RPMI8226 (cell line): Measurements from ENCODE around the gene LNP1.
A peak's percentile ranks its signal among the peaks of the same experiment; 100 is the strongest.
"Not testable (repeated sequence)": the region's sequence is repeated elsewhere in the genome, so short reads cannot be mapped to it uniquely, and the experiment has no call there.

Experiments used
- DNase-seq: peaks from one replicate; pipeline ENCODE4 v3.0.0-alpha.2; 2015

LNP1 gene

DNA sequence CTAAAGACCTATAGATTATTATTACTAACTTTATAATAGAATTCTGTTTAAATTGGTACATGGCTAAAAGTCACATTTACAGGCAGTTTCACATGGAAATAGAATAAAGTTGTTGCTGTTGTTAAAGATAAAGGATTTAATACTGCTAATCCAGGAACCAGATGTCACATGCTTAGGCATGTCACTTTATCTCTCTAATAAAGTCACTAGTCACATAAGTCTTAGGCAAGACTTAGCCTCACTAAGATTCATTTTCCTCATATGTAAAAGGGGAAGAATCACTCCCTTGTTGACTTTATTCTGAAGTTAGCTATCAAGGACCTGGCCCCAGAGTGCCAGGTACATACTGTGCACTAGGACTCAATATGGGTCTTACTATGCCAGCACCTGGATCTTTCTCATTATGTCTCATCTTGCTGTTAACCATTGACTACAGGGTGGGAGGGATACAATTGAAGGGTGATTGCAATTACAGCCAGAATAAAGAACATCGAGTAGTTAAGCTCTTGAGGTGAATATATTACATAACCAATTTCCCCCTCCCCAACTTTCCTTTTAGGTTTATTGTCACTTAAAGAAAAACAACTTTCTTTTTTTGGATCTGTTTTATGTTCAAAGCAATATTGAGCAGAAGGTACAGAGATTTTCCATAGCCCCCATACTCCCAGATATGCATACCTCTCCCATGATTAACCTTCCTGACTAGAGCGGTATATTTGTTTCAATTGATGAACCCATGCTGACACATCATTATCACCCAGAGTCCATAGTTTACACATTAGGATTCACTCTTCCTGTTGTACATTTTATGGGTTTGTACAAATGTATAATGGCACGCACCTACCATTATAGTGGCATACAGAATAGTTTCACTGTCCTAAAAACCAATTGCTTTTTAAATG lies 36.6 kb downstream of the LNP1 start:
- DNase-seq: no peak

GRCh38 chr3:100438623-100438974 lies 37.3 kb downstream of the LNP1 start:
- DNase-seq: no peak

- no peak for DNase-seq
Observed at GRCh38 chr3:100440895-100441294, 39.6 kb downstream of the LNP1 start.

GRCh38 chr3:100443690-100444089 lies 42.4 kb downstream of the LNP1 start:
- DNase-seq: no peak

DNA sequence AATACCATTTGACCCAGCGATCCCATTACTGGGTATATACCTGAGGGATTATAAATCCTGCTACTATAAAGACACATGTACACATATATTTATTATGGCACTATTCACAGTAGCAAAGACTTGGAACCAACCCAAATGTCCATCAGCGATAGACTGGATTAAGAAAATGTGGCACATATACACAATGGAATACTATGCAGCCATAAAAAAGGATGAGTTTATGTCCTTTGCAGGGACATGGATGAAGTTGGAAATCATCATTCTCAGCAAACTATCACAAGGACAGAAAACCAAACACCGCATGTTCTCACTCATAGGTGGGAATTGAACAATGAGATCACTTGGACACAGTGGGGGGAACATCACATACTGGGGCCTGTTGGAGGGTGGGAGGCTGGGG lies 45.7 kb downstream of the LNP1 start:
- DNase-seq: not testable (repeated sequence)

- no peak for DNase-seq
Observed at GRCh38 chr3:100448079-100448478, 46.7 kb downstream of the LNP1 start.

DNA sequence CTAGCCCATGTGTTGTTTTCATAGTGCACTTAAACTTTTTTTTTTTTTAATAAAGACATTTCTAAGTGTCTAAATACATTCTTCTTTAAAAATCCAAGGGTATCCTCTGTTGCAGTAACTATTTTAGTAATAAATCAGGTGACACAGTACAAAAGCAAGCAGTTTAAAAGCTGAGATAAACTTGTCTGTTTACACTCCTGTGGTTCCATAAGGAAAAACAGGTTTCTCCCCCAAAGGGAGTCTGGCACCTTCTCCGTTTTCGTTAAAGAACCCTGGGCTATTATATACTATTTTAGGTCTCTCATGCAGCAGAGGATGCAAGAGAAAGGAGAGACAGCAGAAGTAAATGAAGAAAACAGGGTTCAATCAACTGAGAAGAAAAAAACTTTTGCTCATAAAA lies 47.9 kb downstream of the LNP1 start:
- DNase-seq: no peak

GRCh38 chr3:100454677-100455076 lies 53.3 kb downstream of the LNP1 start:
- DNase-seq: no peak

DNA sequence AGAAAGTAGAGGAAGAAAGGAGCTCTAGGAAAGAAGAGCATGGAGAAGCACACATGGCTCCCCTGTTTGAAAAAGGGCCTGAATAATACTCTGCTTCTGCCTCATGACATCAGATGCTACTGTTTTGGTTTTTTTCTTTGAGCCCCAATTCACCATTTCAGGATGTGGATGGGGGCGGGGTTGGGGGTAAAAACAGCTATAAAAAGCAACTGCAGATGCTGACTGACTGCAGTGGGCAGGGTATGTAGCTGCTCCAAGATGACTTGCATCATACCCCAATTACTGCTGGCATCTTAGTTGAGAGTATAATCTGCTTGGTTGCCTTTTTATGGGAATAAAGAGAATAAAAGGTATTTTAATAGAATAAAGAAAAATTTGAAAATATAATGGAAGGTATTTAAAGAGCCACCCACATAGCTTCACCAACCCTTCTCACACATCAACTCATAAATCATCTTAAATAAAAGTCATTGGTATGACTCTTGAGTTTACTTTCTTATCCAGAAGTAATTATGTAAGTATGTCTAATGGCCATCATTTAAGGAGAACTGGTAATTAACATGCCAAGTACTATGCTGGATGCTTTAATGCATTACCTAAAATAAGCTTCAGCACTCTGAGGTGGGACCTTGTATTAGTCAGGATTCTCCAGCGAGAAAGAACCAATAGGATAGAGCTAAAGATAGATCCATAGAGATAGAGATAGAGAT lies 54.7 kb downstream of the LNP1 start:
- no peak for DNase-seq

- DNase-seq: no peak
Observed at GRCh38 chr3:100456745-100457144, 55.4 kb downstream of the LNP1 start.

- no peak for DNase-seq
Observed at GRCh38 chr3:100457811-100458210, 56.5 kb downstream of the LNP1 start.

GRCh38 chr3:100458814-100459213 lies 57.5 kb downstream of the LNP1 start:
- no peak for DNase-seq

GRCh38 chr3:100463002-100463401 lies 61.7 kb downstream of the LNP1 start:
- DNase-seq: peak; percentile 69

- no peak for DNase-seq
Observed at GRCh38 chr3:100463646-100464155, 62.4 kb downstream of the LNP1 start.

DNA sequence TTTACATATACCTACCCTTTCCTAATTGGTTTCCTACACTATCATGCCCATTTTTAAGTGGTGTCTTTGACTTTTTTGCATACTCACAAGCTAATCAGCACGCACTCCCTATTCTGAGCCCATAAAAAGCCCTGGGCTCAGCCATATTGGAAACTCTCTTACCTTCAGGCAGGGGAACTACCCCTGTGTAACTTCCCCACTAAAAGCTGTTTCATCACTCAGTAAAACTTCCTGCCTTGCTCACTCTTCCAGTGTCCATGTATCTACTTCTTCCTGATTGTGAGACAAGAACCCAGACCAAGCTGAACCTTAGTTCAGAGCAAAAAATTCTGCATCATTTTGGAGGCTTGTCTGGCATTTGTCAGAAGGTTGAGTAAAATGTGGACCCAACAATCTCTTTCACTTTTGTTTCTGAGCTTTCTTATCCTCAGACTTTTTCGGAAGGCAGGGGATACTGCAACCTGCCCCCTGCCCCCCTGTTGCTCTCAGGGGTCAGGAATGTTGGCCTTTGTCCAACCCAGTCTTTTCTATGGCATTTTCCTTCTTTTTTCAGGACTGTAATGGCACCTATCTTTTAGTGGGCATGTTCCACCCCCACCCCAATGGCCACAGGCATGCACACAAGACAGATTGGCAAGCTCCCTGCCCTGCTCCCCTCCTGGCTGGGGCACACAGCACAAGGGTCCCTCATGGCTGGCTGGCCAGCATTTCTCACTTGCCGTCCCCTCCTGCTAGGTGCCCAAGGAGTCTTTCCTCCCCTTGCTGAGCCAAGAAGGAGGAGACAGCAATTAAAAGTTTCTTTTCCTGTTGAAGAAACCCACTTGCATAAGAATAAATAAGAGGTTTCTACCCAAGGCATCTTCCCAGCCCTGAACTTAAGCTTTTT lies 64.8 kb downstream of the LNP1 start:
- no peak for DNase-seq

- no peak for DNase-seq
Observed at GRCh38 chr3:100467133-100467532, 65.8 kb downstream of the LNP1 start.

DNA sequence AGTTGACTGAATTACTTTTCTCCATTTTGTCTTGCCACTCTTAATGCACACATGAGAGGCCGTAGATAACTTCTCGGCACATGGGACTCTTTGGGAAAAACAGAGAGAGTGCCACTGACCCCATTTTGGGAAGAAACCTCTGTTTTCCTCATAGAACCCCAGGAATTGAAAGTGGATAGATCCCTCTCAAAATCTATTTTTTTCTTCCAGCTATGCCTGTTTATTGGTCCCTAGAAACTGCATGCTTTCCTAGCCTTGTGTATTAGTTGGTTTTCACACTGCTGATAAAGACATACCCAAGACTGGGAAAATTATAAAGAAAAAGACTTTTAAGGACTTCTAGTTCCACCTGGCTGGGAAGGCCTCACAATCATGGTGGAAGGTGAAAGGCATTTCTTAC lies 67.3 kb downstream of the LNP1 start:
- DNase-seq: no peak

GRCh38 chr3:100470951-100471350 lies 69.6 kb downstream of the LNP1 start:
- no peak for DNase-seq

GRCh38 chr3:100471444-100471843 lies 70.1 kb downstream of the LNP1 start:
- no peak for DNase-seq

- not testable (repeated sequence) for DNase-seq
Observed at GRCh38 chr3:100477851-100478360, 76.6 kb downstream of the LNP1 start.

GRCh38 chr3:100478521-100478920 lies 77.2 kb downstream of the LNP1 start:
- not testable (repeated sequence) for DNase-seq

DNA sequence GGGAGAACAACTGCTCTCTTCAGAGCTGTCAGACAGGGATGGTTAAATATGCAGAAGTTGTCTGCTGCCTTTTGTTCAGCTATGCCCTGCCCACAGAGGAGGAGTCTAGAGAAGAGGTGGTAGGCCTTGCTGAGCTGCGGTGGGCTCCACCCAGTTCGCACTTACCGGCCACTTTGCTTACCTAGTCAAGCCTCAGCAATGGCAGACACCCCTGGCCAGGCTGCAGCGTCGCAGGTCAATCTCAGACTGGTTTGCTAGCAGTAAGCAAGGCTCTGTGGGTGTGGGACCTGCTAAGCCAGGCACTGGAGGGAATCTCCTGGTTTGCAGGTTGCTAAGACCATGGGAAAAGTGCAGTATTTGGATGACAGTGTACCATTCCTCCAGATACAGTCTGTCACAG lies 78.7 kb downstream of the LNP1 start:
- no peak for DNase-seq

GRCh38 chr3:100482176-100482575 lies 80.8 kb downstream of the LNP1 start:
- no peak for DNase-seq
